Kidney (tissue), 14 donors: ENCODE data around the gene RYR3. TPM values are rescaled to one million over a fixed set of nuclear protein-coding genes. Genes with fewer than 3 reads are reported as not detected.

Experiments used
- DNase-seq, 5 donors: peaks; one replicate each; pipeline ENCODE4 v3.0.0-alpha.2; 2013 to 2020
- FAIRE-seq: peaks from 2 replicates; lab custom pipeline; 2012; peaks lifted over from hg19 to GRCh38; lab: Jason Lieb, UNC
- H3K27ac ChIP-seq, 2 donors: one replicate each; pipeline ENCODE4 v1.7.0; 2013; ENCODE audit warnings: low read depth in 2 of 2, low read length in 2 of 2, inconsistent platforms in 1 of 2
- H3K27me3 ChIP-seq: one replicate; pipeline ENCODE4 v1.7.1; 2013; ENCODE audit warnings: low read length, inconsistent platforms; ENCODE audit not compliant: control insufficient read depth, insufficient read depth
- H3K36me3 ChIP-seq, 3 donors: one replicate each; pipeline versions ENCODE4 v1.7.0 to v1.7.1; 2013; ENCODE audit warnings: low read length in 3 of 3, control low read depth in 1 of 3, inconsistent platforms in 1 of 3; ENCODE audit not compliant: insufficient read depth in 3 of 3, control insufficient read depth in 2 of 3
- H3K4me1 ChIP-seq, 3 donors: one replicate each; pipeline versions ENCODE4 v1.7.0 to v1.7.1; 2013; ENCODE audit warnings: low read length in 3 of 3, inconsistent platforms in 1 of 3, low read depth in 1 of 3; ENCODE audit not compliant: control insufficient read depth in 2 of 3, insufficient read depth in 2 of 3
- H3K4me3 ChIP-seq, 3 donors: one replicate each; pipeline versions ENCODE4 v1.7.0 to v1.8.1; 2013; ENCODE audit warnings: low read length in 3 of 3, control low read depth in 1 of 3, inconsistent platforms in 1 of 3
- H3K9ac ChIP-seq, 3 donors: one replicate each; pipeline versions ENCODE4 v1.7.0 to v1.7.1; 2013; ENCODE audit warnings: low read length in 3 of 3, control low read depth in 1 of 3, inconsistent platforms in 1 of 3
- H3K9me3 ChIP-seq, 3 donors: one replicate each; pipeline versions ENCODE4 v1.7.0 to v1.7.1; 2013; ENCODE audit warnings: low read length in 3 of 3, control low read depth in 1 of 3, inconsistent platforms in 1 of 3; ENCODE audit not compliant: control insufficient read depth in 2 of 3, insufficient read depth in 1 of 3
- intact Hi-C: fragments of 100-400 bp; cut with DNase I; formaldehyde crosslinking; loops from one replicate; pipeline ENCODE4 v1.11.1; 2022
- polyA plus RNA-seq: library from polyadenylated mRNA; stranded (reverse); fragments of 350-450 nt; fragmentation: Illumina TruSeq; extraction: RNeasy Lipid Tissue Mini Kit (QIAGEN cat#74804); gene quantifications from one replicate; pipeline ENCODE4 v1.2.3, GENCODE V29; 2014; ENCODE audit warnings: low read depth, low replicate concordance; ENCODE audit not compliant: insufficient read depth
- total RNA-seq: library from RNA; stranded (reverse); fragmentation: NEBNext Ultra II Directional; extraction: Animal tissue kit (Norgen Biotek cat#: 25700); gene quantifications from one replicate; pipeline ENCODE4 v1.2.1, GENCODE V29; 2021
- TF ChIP-seq, protein P1 (sequence below): IDR thresholded peaks from 3 replicates; pipeline ENCODE4 v1.5.1; 2012; ENCODE audit warnings: mild to moderate bottlenecking, moderate library complexity, borderline replicate concordance; ENCODE audit not compliant: insufficient read depth; ENCODE audit errors: extremely low read depth
- donor health status: control.
- donor health status: control.
- donor health status: control.
- donor health status: control.
- donor health status: control.
- donor health status: DM: yes; HTN: yes; CAD: no.
- donor health status: Normal renal cell carcinoma (clear cell type).

RYR3 gene
- total and polyA plus RNA-seq, 2 donors from 2014 or later: 0.90 to 10.5 TPM

DNA sequence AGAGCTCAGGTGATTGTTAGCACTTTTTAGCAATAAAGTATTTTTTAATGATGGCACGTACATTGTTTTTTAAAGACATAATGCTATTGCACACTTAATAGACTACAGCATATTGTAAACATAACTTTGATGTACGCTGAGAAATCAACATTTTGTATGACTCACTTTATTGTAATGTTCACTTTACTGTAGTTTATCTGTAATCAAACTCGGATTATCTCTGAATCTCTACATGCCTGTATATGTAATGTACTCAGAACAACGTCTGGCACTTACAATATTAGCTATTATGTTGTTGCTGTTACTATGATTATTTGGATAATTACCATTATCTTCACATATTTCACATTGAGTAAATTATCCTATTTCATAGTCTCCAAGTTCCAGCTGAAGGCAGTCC, 519.6 kb downstream of the RYR3 start:
- FAIRE-seq (no peak), DNase-seq (no peak)
- Histone ChIP-seq H3K4me1 (no peaks in the 10 kb centered on the region), H3K4me3 (no peak overlapping the region), H3K27me3 (no peaks in the 10 kb centered on the region), H3K9ac (no peak overlapping the region), H3K9me3 (peaks cover 0 to 3% (median 0%) of the 10 kb centered on the region in 3 donors), H3K36me3 (no peaks in the 10 kb centered on the region), H3K27ac (no peak overlapping the region)
- intact Hi-C loops: no loop called here
- TF ChIP-seq, protein P1, sequence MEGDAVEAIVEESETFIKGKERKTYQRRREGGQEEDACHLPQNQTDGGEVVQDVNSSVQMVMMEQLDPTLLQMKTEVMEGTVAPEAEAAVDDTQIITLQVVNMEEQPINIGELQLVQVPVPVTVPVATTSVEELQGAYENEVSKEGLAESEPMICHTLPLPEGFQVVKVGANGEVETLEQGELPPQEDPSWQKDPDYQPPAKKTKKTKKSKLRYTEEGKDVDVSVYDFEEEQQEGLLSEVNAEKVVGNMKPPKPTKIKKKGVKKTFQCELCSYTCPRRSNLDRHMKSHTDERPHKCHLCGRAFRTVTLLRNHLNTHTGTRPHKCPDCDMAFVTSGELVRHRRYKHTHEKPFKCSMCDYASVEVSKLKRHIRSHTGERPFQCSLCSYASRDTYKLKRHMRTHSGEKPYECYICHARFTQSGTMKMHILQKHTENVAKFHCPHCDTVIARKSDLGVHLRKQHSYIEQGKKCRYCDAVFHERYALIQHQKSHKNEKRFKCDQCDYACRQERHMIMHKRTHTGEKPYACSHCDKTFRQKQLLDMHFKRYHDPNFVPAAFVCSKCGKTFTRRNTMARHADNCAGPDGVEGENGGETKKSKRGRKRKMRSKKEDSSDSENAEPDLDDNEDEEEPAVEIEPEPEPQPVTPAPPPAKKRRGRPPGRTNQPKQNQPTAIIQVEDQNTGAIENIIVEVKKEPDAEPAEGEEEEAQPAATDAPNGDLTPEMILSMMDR: no peak

DNA sequence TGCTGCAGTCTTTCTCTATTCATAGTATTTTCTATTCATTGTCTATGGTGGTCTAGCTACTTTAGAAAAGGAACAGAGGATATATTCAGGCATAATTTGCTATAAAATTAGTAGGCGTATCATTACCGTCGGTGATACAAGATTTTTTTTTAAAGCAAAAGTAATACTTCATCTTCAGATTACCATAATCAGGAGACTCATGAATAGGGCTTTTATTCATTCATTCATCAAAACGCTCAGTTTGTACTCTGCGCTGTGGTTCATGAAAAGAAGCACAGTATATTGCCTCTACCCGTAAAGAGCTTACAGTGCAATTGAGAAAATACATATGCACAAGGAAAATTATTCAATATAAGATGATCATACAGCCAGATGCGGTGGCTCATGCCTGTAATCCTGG, 520.9 kb downstream of the RYR3 start:
- H3K4me3 ChIP-seq: no peak overlapping the region
- TF ChIP-seq, protein P1: no peak
- H3K9ac ChIP-seq: no peak overlapping the region
- no peaks in the 10 kb centered on the region for H3K36me3 ChIP-seq
- no peak for DNase-seq
- H3K4me1 ChIP-seq: no peaks in the 10 kb centered on the region
- no peak overlapping the region for H3K27ac ChIP-seq
- intact Hi-C loops: no loop called here
- H3K9me3 ChIP-seq: peaks cover 0 to 3% (median 0%) of the 10 kb centered on the region in 3 donors
- no peaks in the 10 kb centered on the region for H3K27me3 ChIP-seq
- no peak for FAIRE-seq

DNA sequence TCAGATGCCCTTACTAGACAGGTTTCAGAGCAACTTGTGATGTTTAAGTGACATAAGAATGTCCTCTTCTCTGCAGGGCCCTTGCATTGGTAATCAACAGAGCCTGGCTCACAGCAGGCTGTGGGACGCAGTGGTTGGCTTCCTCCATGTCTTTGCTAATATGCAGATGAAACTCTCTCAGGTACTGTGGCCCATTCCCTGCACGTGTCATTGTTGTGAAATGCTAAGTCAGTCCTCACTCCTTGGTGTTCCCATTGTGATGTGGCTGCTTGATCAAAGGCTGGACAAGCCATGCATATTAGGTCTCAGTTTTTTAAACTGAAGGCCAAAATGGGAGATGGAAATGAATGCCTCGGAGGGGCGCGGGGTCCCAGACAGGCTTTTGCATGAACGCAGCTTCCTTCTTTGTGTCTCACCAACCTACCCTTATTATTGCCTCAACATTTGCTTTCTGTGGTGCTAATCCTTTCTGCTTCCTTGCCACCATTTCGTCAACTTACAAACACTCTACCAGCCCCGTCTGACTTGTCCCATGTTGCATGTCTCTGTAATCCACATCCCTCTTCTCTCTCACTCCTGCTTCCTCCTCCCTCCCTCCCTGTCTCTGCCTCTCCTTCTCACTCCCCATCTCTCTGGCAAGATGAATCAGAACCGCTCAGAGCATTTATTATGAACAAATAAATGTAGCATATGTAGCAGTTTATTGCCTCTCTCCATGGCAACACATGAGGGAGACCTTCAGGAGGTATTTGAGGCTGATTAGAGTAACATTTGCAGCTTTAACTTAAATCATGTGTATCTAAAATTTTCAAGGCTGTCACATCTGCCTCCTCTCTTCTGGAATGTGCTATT, 524.4 kb downstream of the RYR3 start:
- no peaks in the 10 kb centered on the region for H3K9me3 ChIP-seq
- no peak overlapping the region for H3K4me3 ChIP-seq
- H3K27ac ChIP-seq: no peak overlapping the region
- DNase-seq: peak in 1 of 5 donors; percentile 32
- no peaks in the 10 kb centered on the region for H3K4me1 ChIP-seq
- FAIRE-seq: no peak
- no peaks in the 10 kb centered on the region for H3K27me3 ChIP-seq
- H3K36me3 ChIP-seq: no peaks in the 10 kb centered on the region
- intact Hi-C loops: no loop called here
- H3K9ac ChIP-seq: no peak overlapping the region
- TF ChIP-seq, protein P1: no peak
